ENCODE results near the gene ARL6IP1.

DNA sequence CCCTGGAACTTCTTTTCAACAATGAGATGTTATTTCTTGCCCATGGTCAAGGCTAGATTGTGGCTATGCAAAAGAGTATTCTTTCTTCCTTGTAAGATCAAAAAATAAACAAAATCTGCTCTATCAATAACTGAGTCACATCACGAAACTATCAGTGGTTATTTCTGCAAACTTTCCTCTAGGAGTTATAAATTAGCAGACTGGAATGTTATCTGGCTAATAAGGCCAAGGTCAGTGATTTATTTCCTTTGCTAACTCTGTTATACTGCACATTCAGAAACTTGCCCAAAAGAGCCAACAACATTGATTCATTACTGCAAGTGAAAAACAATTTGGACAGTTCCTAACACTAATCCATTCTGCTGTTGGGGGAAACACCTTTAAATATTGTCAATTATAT, 5.0 kb downstream of the ARL6IP1 start:
- no peak for TF ChIP-seq POLR2AphosphoS5 (IDR thresholded peaks at IDR 0.05)
- TF ChIP-seq, protein P1, sequence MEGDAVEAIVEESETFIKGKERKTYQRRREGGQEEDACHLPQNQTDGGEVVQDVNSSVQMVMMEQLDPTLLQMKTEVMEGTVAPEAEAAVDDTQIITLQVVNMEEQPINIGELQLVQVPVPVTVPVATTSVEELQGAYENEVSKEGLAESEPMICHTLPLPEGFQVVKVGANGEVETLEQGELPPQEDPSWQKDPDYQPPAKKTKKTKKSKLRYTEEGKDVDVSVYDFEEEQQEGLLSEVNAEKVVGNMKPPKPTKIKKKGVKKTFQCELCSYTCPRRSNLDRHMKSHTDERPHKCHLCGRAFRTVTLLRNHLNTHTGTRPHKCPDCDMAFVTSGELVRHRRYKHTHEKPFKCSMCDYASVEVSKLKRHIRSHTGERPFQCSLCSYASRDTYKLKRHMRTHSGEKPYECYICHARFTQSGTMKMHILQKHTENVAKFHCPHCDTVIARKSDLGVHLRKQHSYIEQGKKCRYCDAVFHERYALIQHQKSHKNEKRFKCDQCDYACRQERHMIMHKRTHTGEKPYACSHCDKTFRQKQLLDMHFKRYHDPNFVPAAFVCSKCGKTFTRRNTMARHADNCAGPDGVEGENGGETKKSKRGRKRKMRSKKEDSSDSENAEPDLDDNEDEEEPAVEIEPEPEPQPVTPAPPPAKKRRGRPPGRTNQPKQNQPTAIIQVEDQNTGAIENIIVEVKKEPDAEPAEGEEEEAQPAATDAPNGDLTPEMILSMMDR (IDR thresholded peaks at IDR 0.05) = no peak
- no peak for TF ChIP-seq POLR2A (IDR thresholded peaks at IDR 0.05)

All from upper lobe of left lung (tissue), 4 donors.